ENCODE results near the gene HARS1. TPM values are rescaled to one million over a fixed set of nuclear protein-coding genes. Genes with fewer than 3 reads are reported as not detected.
"Not testable (repeated sequence)": the region's sequence is repeated elsewhere in the genome, so short reads cannot be mapped to it uniquely, and the experiment has no call there.

HARS1 gene
- total RNA-seq, 1 donor from 2014 or later, result 67.7 TPM

DNA sequence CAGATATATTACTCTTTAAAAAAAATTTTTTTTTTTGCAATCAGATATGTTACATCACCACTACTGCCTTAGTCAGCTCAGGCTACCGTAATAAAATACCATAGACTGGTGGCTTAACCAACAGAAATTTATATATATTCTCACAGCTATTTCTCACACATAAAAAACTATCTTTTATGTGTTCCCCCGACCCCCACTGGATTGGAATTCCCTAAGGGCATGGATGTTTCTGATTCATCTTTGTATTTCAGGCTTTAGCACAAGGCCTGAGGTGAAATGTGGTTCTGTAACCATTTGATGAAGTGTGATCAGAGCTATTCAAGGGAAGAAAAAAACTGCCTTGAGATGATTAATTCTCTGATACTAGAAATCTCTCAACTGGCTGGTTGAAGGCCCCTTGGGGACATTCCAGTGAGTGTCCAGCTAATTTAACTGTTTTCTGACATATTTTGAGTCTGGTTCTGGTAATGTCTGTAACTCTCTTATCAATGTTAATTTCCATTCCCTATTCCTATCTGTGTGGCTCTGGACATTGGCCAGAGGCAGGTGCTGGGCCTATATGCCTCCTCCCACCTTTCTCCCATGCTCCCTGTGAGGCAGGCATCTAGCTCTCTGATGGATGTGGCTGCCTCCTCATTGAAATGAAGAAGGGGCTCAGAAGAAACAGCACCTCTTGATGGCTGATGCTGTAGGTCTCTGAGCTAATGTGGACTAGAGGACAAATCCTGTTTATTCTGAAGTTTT, 60.7 kb downstream of the HARS1 start:
- TF ChIP-seq, protein P1, sequence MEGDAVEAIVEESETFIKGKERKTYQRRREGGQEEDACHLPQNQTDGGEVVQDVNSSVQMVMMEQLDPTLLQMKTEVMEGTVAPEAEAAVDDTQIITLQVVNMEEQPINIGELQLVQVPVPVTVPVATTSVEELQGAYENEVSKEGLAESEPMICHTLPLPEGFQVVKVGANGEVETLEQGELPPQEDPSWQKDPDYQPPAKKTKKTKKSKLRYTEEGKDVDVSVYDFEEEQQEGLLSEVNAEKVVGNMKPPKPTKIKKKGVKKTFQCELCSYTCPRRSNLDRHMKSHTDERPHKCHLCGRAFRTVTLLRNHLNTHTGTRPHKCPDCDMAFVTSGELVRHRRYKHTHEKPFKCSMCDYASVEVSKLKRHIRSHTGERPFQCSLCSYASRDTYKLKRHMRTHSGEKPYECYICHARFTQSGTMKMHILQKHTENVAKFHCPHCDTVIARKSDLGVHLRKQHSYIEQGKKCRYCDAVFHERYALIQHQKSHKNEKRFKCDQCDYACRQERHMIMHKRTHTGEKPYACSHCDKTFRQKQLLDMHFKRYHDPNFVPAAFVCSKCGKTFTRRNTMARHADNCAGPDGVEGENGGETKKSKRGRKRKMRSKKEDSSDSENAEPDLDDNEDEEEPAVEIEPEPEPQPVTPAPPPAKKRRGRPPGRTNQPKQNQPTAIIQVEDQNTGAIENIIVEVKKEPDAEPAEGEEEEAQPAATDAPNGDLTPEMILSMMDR (conservative IDR thresholded peaks at IDR 0.05), result no peak
- no peak overlapping the region for H3K27ac Mint-ChIP-seq

DNA sequence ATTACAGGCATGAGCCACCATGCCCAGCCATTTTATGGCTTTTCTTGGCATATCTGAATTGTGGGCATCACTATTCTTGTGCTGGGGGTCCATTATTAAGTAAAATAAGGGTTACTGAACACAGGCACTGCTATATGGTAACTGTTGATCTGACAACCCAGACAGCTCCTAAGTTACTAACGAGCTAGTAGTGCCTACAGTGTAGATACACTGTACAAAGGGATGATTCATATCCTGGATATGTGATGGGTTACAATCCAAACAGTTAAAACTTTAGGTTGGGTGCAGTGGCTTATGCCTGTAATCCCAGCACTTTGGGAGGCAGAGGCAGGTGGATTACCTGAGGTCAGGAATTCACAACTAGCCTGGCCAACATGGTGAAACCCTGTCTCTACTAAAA, 62.5 kb downstream of the HARS1 start:
- peaks cover 6% of the 10 kb centered on the region for H3K27me3 Mint-ChIP-seq
- no peaks in the 10 kb centered on the region for H3K36me3 Mint-ChIP-seq
- TF ChIP-seq, protein P1 (conservative IDR thresholded peaks at IDR 0.05), result no peak
- DNase-seq (ENCODE audit: extremely low spot score, unreplicated experiment), result peak; percentile 7
- no peak overlapping the region for H3K4me3 Mint-ChIP-seq
- H3K9me3 Mint-ChIP-seq, result no peaks in the 10 kb centered on the region
- H3K27ac Mint-ChIP-seq, result no peak overlapping the region
- no peaks in the 10 kb centered on the region for H3K4me1 Mint-ChIP-seq (ENCODE audit: unreplicated experiment)

More for the DNA sequence above, 60.7 kb downstream of the HARS1 start:
- no peaks in the 10 kb centered on the region for H3K36me3 Mint-ChIP-seq
- no peaks in the 10 kb centered on the region for H3K9me3 Mint-ChIP-seq
- H3K4me3 Mint-ChIP-seq, result no peak overlapping the region
- H3K4me1 Mint-ChIP-seq (ENCODE audit: unreplicated experiment), result no peaks in the 10 kb centered on the region
- no peak for DNase-seq (ENCODE audit: extremely low spot score, unreplicated experiment)
- peaks cover 1% of the 10 kb centered on the region for H3K27me3 Mint-ChIP-seq

DNA sequence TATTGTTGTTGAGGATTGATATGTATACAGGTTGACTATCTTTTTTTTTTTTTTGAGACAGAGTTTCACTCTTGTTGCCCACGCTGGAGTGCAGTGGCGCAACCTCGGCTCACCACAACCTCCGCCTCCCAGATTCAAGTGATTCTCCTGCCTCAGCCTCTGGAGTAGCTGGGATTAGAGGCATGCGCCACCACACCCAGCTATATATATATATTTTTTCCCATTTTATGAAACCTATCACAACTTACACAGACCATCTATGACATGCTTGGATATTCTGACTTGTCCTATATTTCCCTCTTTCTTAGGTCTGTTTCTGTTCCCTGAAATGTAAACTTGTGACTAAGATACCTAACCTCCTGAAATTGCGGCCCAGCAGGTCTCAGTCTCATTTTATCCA, 63.2 kb downstream of the HARS1 start:
- peaks cover 6% of the 10 kb centered on the region for H3K27me3 Mint-ChIP-seq
- H3K36me3 Mint-ChIP-seq, result no peaks in the 10 kb centered on the region
- H3K9me3 Mint-ChIP-seq, result no peaks in the 10 kb centered on the region
- TF ChIP-seq, protein P1 (conservative IDR thresholded peaks at IDR 0.05), result no peak
- H3K4me3 Mint-ChIP-seq, result no peak overlapping the region
- no peak for DNase-seq (ENCODE audit: extremely low spot score, unreplicated experiment)
- no peaks in the 10 kb centered on the region for H3K4me1 Mint-ChIP-seq (ENCODE audit: unreplicated experiment)
- no peak overlapping the region for H3K27ac Mint-ChIP-seq

DNA sequence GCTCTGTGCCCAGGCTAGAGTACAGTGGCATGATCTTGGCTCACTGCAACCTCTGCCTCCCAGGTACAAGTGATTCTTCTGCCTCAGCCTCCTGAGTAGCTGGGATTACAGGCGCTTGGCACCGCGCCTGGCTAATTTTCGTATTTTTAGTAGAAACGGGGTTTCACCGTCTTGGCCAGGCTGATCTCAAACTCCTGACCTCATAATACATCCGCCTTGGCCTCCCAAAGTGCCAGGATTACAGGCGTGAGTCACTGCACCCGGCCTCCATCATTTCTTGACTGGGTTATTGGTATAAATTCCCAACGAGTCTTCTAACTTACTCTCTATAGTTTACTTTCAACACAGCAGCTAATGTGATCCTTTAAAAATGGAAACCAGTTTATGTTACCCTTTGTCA, 66.3 kb downstream of the HARS1 start:
- H3K9me3 Mint-ChIP-seq; H3K4me1 Mint-ChIP-seq (ENCODE audit: unreplicated experiment); H3K36me3 Mint-ChIP-seq; H3K4me3 Mint-ChIP-seq; H3K27ac Mint-ChIP-seq: not testable (repeated sequence)
- peaks cover 20% of the 10 kb centered on the region for H3K27me3 Mint-ChIP-seq
- DNase-seq (ENCODE audit: extremely low spot score, unreplicated experiment), result peak; percentile 4

Small RNA genes lying within 50 kb of the gene (microRNA-seq; reads per million reads assigned to microRNA genes)
- not detected for gene MIR3655

Other genes starting within 250 kb of the HARS1 start
- gene EIF4EBP3, start 143.7 kb downstream of the HARS1 start, total RNA-seq (ENCODE audit: low replicate concordance), result 4.8 and 8.4 TPM in 2 replicates
- gene SRA1, start 133.9 kb downstream of the HARS1 start, total RNA-seq (ENCODE audit: low replicate concordance), result 32.9 and 36.3 TPM in 2 replicates
- gene APBB3, start 126.8 kb downstream of the HARS1 start, total RNA-seq (ENCODE audit: low replicate concordance), result 26.9 and 61.4 TPM in 2 replicates
- 82.6 and 85.8 TPM in 2 replicates for gene SLC35A4, start 126.5 kb downstream of the HARS1 start, total RNA-seq (ENCODE audit: low replicate concordance)
- gene CD14, start 58.2 kb downstream of the HARS1 start, total RNA-seq (ENCODE audit: low replicate concordance), result 0.17 TPM in 1 of 2 replicates, not detected in the other
- gene TMCO6, start 51.9 kb downstream of the HARS1 start, total RNA-seq (ENCODE audit: low replicate concordance), result 26.2 and 29.4 TPM in 2 replicates
- gene NDUFA2, start 43.7 kb downstream of the HARS1 start, total RNA-seq (ENCODE audit: low replicate concordance), result 65.0 and 66.4 TPM in 2 replicates
- gene IK, start 43.5 kb downstream of the HARS1 start, total RNA-seq (ENCODE audit: low replicate concordance), result 81.9 and 100 TPM in 2 replicates
- gene WDR55, start 26.5 kb downstream of the HARS1 start, total RNA-seq (ENCODE audit: low replicate concordance), result 29.4 and 32.4 TPM in 2 replicates
- gene DND1, start 17.8 kb downstream of the HARS1 start, total RNA-seq (ENCODE audit: low replicate concordance), result 1.6 and 2.6 TPM in 2 replicates
- gene HARS2, start 85 bp upstream of the HARS1 start, total RNA-seq (ENCODE audit: low replicate concordance), result 35.3 and 39.3 TPM in 2 replicates
- gene ZMAT2, start 9.1 kb upstream of the HARS1 start, total RNA-seq (ENCODE audit: low replicate concordance), result 57.4 and 59.0 TPM in 2 replicates
- 0.45 TPM in 1 of 2 replicates, not detected in the other for gene PCDHA1, start 94.8 kb upstream of the HARS1 start, total RNA-seq (ENCODE audit: low replicate concordance)
- 1.0 and 3.3 TPM in 2 replicates for gene PCDHA2, start 103.5 kb upstream of the HARS1 start, total RNA-seq (ENCODE audit: low replicate concordance)
- 0.24 and 2.6 TPM in 2 replicates for gene PCDHA3, start 109.7 kb upstream of the HARS1 start, total RNA-seq (ENCODE audit: low replicate concordance)
- 10.7 and 17.7 TPM in 2 replicates for gene PCDHA4, start 115.7 kb upstream of the HARS1 start, total RNA-seq (ENCODE audit: low replicate concordance)
- 0.97 and 2.1 TPM in 2 replicates for gene PCDHA5, start 130.2 kb upstream of the HARS1 start, total RNA-seq (ENCODE audit: low replicate concordance)
- gene PCDHA6, start 136.6 kb upstream of the HARS1 start, total RNA-seq (ENCODE audit: low replicate concordance), result 9.3 and 9.6 TPM in 2 replicates
- 2.5 and 6.9 TPM in 2 replicates for gene PCDHA7, start 142.9 kb upstream of the HARS1 start, total RNA-seq (ENCODE audit: low replicate concordance)
- gene PCDHA8, start 149.8 kb upstream of the HARS1 start, total RNA-seq (ENCODE audit: low replicate concordance), result 2.9 TPM in 2 replicates
- 1.5 and 2.5 TPM in 2 replicates for gene PCDHA9, start 157.0 kb upstream of the HARS1 start, total RNA-seq (ENCODE audit: low replicate concordance)
- gene PCDHA10, start 164.5 kb upstream of the HARS1 start, total RNA-seq (ENCODE audit: low replicate concordance), result 9.9 and 20.3 TPM in 2 replicates
- 5.2 and 8.1 TPM in 2 replicates for gene PCDHA11, start 177.6 kb upstream of the HARS1 start, total RNA-seq (ENCODE audit: low replicate concordance)
- 10.2 and 27.3 TPM in 2 replicates for gene PCDHA12, start 183.9 kb upstream of the HARS1 start, total RNA-seq (ENCODE audit: low replicate concordance)
- gene PCDHA13, start 190.8 kb upstream of the HARS1 start, total RNA-seq (ENCODE audit: low replicate concordance), result 2.6 and 5.1 TPM in 2 replicates
- 6.7 and 9.2 TPM in 2 replicates for gene PCDHAC1, start 234.9 kb upstream of the HARS1 start, total RNA-seq (ENCODE audit: low replicate concordance)

Data from type B pancreatic cell (in vitro differentiated cells).